ENCODE measurements around the gene VAT1L.

The VAT1L gene

GRCh38 chr16:77836801-77837200 is 48.4 kb downstream of the VAT1L start:
- DNase-seq, result no peak

GRCh38 chr16:77838597-77839255 is 50.4 kb downstream of the VAT1L start:
- DNase-seq, result no peak

GRCh38 chr16:77840093-77840492 is 51.7 kb downstream of the VAT1L start:
- no peak for DNase-seq

GRCh38 chr16:77840673-77841501 is 52.5 kb downstream of the VAT1L start:
- DNase-seq, result no peak

GRCh38 chr16:77841502-77841763 is 53.1 kb downstream of the VAT1L start:
- DNase-seq, result no peak

GRCh38 chr16:77842468-77842867 is 54.1 kb downstream of the VAT1L start:
- DNase-seq, result no peak

GRCh38 chr16:77843405-77843804 is 55.0 kb downstream of the VAT1L start:
- DNase-seq, result no peak

GRCh38 chr16:77844801-77845200 is 56.4 kb downstream of the VAT1L start:
- no peak for DNase-seq

- DNase-seq, result no peak
These were observed 61.4 kb downstream of the VAT1L start for GRCh38 chr16:77849646-77850258.

- no peak for DNase-seq
These were observed 62.4 kb downstream of the VAT1L start for GRCh38 chr16:77850636-77851333.

GRCh38 chr16:77853161-77853560 is 64.8 kb downstream of the VAT1L start:
- DNase-seq, result no peak

GRCh38 chr16:77856438-77857160 is 68.2 kb downstream of the VAT1L start:
- no peak for DNase-seq

- no peak for DNase-seq
These were observed 69.7 kb downstream of the VAT1L start for GRCh38 chr16:77858060-77858459.

- DNase-seq, result no peak
These were observed 71.3 kb downstream of the VAT1L start for GRCh38 chr16:77859493-77860232.

- DNase-seq, result no peak
These were observed 72.6 kb downstream of the VAT1L start for GRCh38 chr16:77860953-77861352.

- no peak for DNase-seq
These were observed 74.9 kb downstream of the VAT1L start for GRCh38 chr16:77863250-77863649.

GRCh38 chr16:77866752-77867151 is 78.4 kb downstream of the VAT1L start:
- no peak for DNase-seq

GRCh38 chr16:77868052-77868451 is 79.7 kb downstream of the VAT1L start:
- no peak for DNase-seq

GRCh38 chr16:77868478-77868877 is 80.1 kb downstream of the VAT1L start:
- DNase-seq, result no peak

GRCh38 chr16:77869997-77870813 is 81.8 kb downstream of the VAT1L start:
- DNase-seq, result no peak

- DNase-seq, result no peak
These were observed 83.6 kb downstream of the VAT1L start for GRCh38 chr16:77871932-77872331.
